LNCAP (cell line): Measurements from ENCODE around the gene ZNF850.

Experiments used
- CTCF ChIP-seq: fragments of 450-650 bp; IDR thresholded peaks from 2 replicates; pipeline ENCODE4 v1.5.1; 2017; ENCODE audit warnings: mild to moderate bottlenecking

Gene ZNF850

GRCh38 chr19:36772311-36773222 is at the start of gene ZNF850:
Gene ZNF850 (minus strand): TSS chr19:36772807. CDS start chr19:36762606, 10,201 bp downstream.
- no peak for TF ChIP-seq CTCF

- TF ChIP-seq CTCF = no peak
Observed at GRCh38 chr19:36821758-36822157, 49.2 kb upstream of the ZNF850 start.

GRCh38 chr19:36819130-36819630 is 46.6 kb upstream of the ZNF850 start:
- TF ChIP-seq CTCF = no peak

GRCh38 chr19:36807029-36807428 is 34.4 kb upstream of the ZNF850 start:
- TF ChIP-seq CTCF = no peak

- TF ChIP-seq CTCF = no peak
Observed at GRCh38 chr19:36805364-36805763, 32.8 kb upstream of the ZNF850 start.

GRCh38 chr19:36797786-36798108 is 25.1 kb upstream of the ZNF850 start:
- TF ChIP-seq CTCF = no peak

- TF ChIP-seq CTCF = no peak
Observed at GRCh38 chr19:36796714-36796992, 24.0 kb upstream of the ZNF850 start.
